ENCODE results near the gene TNFRSF21. TPM values are rescaled to one million over a fixed set of nuclear protein-coding genes. Genes with fewer than 3 reads are reported as not detected.
"Not testable (repeated sequence)": the region's sequence is repeated elsewhere in the genome, so short reads cannot be mapped to it uniquely, and the experiment has no call there.

TNFRSF21 gene
- total RNA-seq, 2 experiments from 2014 or later, result 0.16 to 0.23 TPM

DNA sequence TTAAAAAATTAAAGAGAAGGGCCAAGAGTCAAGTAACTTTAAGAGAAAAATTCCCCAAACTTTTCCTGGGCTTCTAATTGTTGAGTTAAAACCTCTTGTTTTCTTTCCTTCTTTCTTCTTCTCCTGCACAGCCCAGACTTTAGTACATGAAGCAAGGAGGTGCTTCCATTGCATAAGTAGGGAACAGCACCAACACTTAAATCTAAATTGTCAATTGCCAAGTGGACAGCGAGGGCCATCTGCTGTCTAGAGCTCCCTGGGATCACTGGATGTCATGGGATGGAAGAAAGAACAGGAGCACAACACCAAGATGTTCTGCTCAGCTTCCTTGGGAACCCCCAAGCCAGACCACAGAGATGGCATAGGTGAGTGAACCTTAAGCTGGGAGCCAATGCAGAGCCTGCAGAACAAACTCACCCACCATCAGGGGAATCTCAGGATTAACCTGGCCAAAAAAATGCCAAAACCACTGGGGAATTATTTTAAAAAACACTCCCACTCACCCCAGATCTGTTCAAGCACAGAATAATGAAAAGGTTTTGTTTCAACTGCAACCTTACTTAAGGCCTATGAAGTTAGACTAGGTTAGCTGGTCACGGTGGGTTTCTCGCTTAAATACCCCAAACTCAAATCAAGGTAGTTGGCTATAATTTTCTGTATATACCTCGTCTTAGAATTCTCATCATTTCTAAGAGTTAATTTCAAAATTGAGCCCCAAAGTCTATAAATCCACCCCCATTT, 67.8 kb downstream of the TNFRSF21 start:
- DNase-seq (no peak), ATAC-seq (no peak)
- H3K4me3 Mint-ChIP-seq, result no peak overlapping the region
- peak overlapping the region; percentile 48 for H3K27ac Mint-ChIP-seq
- ChIA-PET CTCF (interaction anchor here (1.1 kb wide), 1 partner anchor 72 kb away, joined by 3 read pairs; no protein-coding TSS in a partner anchor), POLR2A (no interaction called here)
- H3K4me1 Mint-ChIP-seq (ENCODE audit: low read depth), result peaks cover 29% of the 10 kb centered on the region
- H3K9me3 Mint-ChIP-seq (ENCODE audit: insufficient read depth), result no peaks in the 10 kb centered on the region
- H3K27me3 Mint-ChIP-seq (ENCODE audit: low read depth), result no peaks in the 10 kb centered on the region
- no peaks in the 10 kb centered on the region for H3K36me3 Mint-ChIP-seq (ENCODE audit: low read depth)

- DNase-seq, result no peak
- no peak overlapping the region for H3K27ac Mint-ChIP-seq
- H3K9me3 Mint-ChIP-seq (ENCODE audit: insufficient read depth), result no peaks in the 10 kb centered on the region
- no peaks in the 10 kb centered on the region for H3K36me3 Mint-ChIP-seq (ENCODE audit: low read depth)
- CTCF ChIA-PET, result no interaction called here
- no peaks in the 10 kb centered on the region for H3K27me3 Mint-ChIP-seq (ENCODE audit: low read depth)
- no peak for ATAC-seq
- H3K4me1 Mint-ChIP-seq (ENCODE audit: low read depth), result peaks cover 20% of the 10 kb centered on the region
- H3K4me3 Mint-ChIP-seq, result no peak overlapping the region
- POLR2A ChIA-PET, result no interaction called here
Measured at GRCh38 chr6:47240277-47240890, 69.3 kb downstream of the TNFRSF21 start.

- Mint-ChIP-seq H3K36me3 (ENCODE audit: low read depth) (no peaks in the 10 kb centered on the region), H3K27ac (no peak overlapping the region), H3K27me3 (ENCODE audit: low read depth) (no peaks in the 10 kb centered on the region), H3K4me3 (no peak overlapping the region), H3K9me3 (ENCODE audit: insufficient read depth) (no peaks in the 10 kb centered on the region), H3K4me1 (ENCODE audit: low read depth) (peaks cover 20% of the 10 kb centered on the region)
- ATAC-seq (no peak), DNase-seq (no peak)
- CTCF ChIA-PET, result no interaction called here
- POLR2A ChIA-PET, result no interaction called here
Measured at GRCh38 chr6:47239546-47239945, 70.2 kb downstream of the TNFRSF21 start.

- Mint-ChIP-seq H3K4me3 (no peak overlapping the region), H3K9me3 (ENCODE audit: insufficient read depth) (no peaks in the 10 kb centered on the region), H3K27ac (no peak overlapping the region), H3K36me3 (ENCODE audit: low read depth) (no peaks in the 10 kb centered on the region), H3K4me1 (ENCODE audit: low read depth) (peaks cover 20% of the 10 kb centered on the region), H3K27me3 (ENCODE audit: low read depth) (no peaks in the 10 kb centered on the region)
- ChIA-PET POLR2A (no interaction called here), CTCF (no interaction called here)
- no peak for DNase-seq
- no peak for ATAC-seq
Measured at GRCh38 chr6:47238456-47238995, 71.2 kb downstream of the TNFRSF21 start.

DNA sequence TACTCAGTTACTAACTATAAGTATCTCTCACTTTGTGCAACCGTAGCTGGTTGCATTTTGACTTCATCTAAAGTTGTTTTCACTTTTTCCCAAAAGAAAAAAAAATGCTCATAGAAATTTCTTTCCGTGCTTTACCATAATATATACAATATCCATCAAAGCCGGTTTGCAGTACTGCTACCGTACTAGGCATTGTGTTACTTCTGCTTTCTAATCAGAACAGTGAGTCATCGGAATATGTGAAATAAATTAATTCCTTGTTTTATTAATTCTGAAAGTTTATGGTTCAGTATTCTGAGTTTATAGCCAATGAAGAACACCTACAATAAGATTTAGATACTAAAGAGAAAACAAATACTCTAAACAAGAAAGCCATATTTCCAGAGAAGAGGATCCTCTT, 72.5 kb downstream of the TNFRSF21 start:
- CTCF ChIA-PET, result no interaction called here
- POLR2A ChIA-PET, result no interaction called here
- DNase-seq, result no peak
- no peak for ATAC-seq
- H3K9me3 Mint-ChIP-seq (ENCODE audit: insufficient read depth), result no peaks in the 10 kb centered on the region
- H3K36me3 Mint-ChIP-seq (ENCODE audit: low read depth), result no peaks in the 10 kb centered on the region
- H3K4me1 Mint-ChIP-seq (ENCODE audit: low read depth), result peaks cover 14% of the 10 kb centered on the region
- no peaks in the 10 kb centered on the region for H3K27me3 Mint-ChIP-seq (ENCODE audit: low read depth)
- no peak overlapping the region for H3K27ac Mint-ChIP-seq
- no peak overlapping the region for H3K4me3 Mint-ChIP-seq

DNA sequence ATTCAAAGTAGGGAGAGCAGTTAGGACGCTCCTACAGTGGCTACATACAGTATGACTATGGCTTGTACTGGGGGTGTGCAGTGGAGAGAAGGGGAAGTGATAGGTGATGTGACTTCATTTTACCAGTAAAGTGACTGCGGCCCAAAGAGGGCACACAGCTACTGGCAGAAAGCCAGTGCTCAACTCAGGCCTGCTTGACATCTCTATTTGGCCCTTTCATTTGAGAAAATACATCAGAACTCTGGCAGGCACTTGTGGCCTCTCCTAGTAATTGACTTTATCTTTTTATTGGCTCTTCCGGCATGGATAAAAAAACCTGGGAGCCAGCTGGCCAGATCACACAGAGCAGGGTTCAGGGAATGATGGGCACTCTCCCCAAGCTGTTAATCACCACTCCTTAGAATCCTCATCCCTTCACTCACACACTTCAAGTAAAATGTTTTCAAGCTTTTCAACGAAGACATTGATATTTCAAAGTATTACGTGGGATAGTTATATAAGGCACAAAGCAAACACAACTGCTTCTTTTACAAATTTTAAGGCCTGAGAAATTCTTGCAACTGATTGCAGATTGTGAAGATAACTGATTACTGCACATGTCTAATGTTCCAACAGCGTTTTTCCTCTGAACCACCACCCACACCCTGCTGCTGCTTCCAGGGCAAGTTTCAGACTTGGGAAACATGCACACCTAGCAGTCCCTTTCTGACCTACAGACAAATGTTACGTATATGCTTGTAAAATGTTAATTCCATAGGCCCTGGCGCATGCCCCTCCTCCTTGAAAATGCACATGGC, 73.5 kb downstream of the TNFRSF21 start:
- Mint-ChIP-seq H3K27ac (no peak overlapping the region), H3K4me1 (ENCODE audit: low read depth) (peaks cover 8% of the 10 kb centered on the region), H3K27me3 (ENCODE audit: low read depth) (no peaks in the 10 kb centered on the region), H3K9me3 (ENCODE audit: insufficient read depth) (no peaks in the 10 kb centered on the region), H3K36me3 (ENCODE audit: low read depth) (no peaks in the 10 kb centered on the region), H3K4me3 (no peak overlapping the region)
- DNase-seq, result no peak
- CTCF ChIA-PET, result no interaction called here
- POLR2A ChIA-PET, result no interaction called here
- no peak for ATAC-seq

- H3K27ac Mint-ChIP-seq, result no peak overlapping the region
- no peaks in the 10 kb centered on the region for H3K27me3 Mint-ChIP-seq (ENCODE audit: low read depth)
- CTCF ChIA-PET, result no interaction called here
- H3K36me3 Mint-ChIP-seq (ENCODE audit: low read depth), result no peaks in the 10 kb centered on the region
- POLR2A ChIA-PET, result no interaction called here
- no peak overlapping the region for H3K4me3 Mint-ChIP-seq
- no peaks in the 10 kb centered on the region for H3K9me3 Mint-ChIP-seq (ENCODE audit: insufficient read depth)
- ATAC-seq (no peak), DNase-seq (no peak)
- peaks cover 8% of the 10 kb centered on the region for H3K4me1 Mint-ChIP-seq (ENCODE audit: low read depth)
Measured at GRCh38 chr6:47235421-47235820, 74.3 kb downstream of the TNFRSF21 start.

- CTCF ChIA-PET, result no interaction called here
- POLR2A ChIA-PET, result interaction anchor here (0.7 kb wide), 1 partner anchor 24 kb away, joined by 4 read pairs; no protein-coding TSS in a partner anchor
Measured at GRCh38 chr6:47234266-47234933, 75.3 kb downstream of the TNFRSF21 start.

DNA sequence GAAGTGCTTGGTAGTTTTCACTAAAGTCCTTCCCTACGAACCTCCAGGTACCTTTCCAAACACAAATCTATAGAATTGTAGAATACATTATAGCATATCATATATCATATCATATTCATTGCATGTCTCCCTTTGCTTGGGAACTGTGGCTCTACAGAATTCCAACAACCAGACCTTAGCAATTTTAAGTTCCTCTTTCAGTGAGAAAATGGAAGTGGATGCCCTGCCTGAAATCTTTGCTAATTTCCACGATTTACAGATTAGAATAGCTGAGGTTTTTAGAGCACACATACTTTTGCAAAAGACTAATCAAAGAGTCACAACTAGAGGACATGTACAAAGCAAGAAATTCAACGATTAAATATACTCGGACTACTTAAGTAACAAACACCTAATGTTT, 78.6 kb downstream of the TNFRSF21 start:
- H3K36me3 Mint-ChIP-seq (ENCODE audit: low read depth), result no peaks in the 10 kb centered on the region
- no peaks in the 10 kb centered on the region for H3K4me1 Mint-ChIP-seq (ENCODE audit: low read depth)
- DNase-seq (no peak), ATAC-seq (no peak)
- H3K4me3 Mint-ChIP-seq, result no peak overlapping the region
- ChIA-PET POLR2A (no interaction called here), CTCF (no interaction called here)
- no peaks in the 10 kb centered on the region for H3K9me3 Mint-ChIP-seq (ENCODE audit: insufficient read depth)
- no peak overlapping the region for H3K27ac Mint-ChIP-seq
- no peaks in the 10 kb centered on the region for H3K27me3 Mint-ChIP-seq (ENCODE audit: low read depth)

More at GRCh38 chr6:47234266-47234933, 75.3 kb downstream of the TNFRSF21 start:
- H3K4me1 Mint-ChIP-seq (ENCODE audit: low read depth), result peaks cover 2% of the 10 kb centered on the region
- no peak overlapping the region for H3K27ac Mint-ChIP-seq
- H3K27me3 Mint-ChIP-seq (ENCODE audit: low read depth), result no peaks in the 10 kb centered on the region
- H3K36me3 Mint-ChIP-seq (ENCODE audit: low read depth), result no peaks in the 10 kb centered on the region
- ATAC-seq, result no peak
- DNase-seq, result no peak
- H3K4me3 Mint-ChIP-seq, result no peak overlapping the region
- H3K9me3 Mint-ChIP-seq (ENCODE audit: insufficient read depth), result no peaks in the 10 kb centered on the region

- Mint-ChIP-seq H3K27ac (no peak overlapping the region), H3K36me3 (ENCODE audit: low read depth) (no peaks in the 10 kb centered on the region), H3K27me3 (ENCODE audit: low read depth) (no peaks in the 10 kb centered on the region), H3K4me1 (ENCODE audit: low read depth) (no peaks in the 10 kb centered on the region), H3K9me3 (ENCODE audit: insufficient read depth) (no peaks in the 10 kb centered on the region), H3K4me3 (no peak overlapping the region)
- no peak for DNase-seq
- CTCF ChIA-PET, result no interaction called here
- POLR2A ChIA-PET, result no interaction called here
- ATAC-seq, result no peak
Measured at GRCh38 chr6:47230579-47230978, 79.1 kb downstream of the TNFRSF21 start.

- Mint-ChIP-seq H3K27me3 (ENCODE audit: low read depth) (peaks cover 1% of the 10 kb centered on the region), H3K27ac (no peak overlapping the region), H3K9me3 (ENCODE audit: insufficient read depth) (no peaks in the 10 kb centered on the region), H3K36me3 (ENCODE audit: low read depth) (no peaks in the 10 kb centered on the region), H3K4me1 (ENCODE audit: low read depth) (no peaks in the 10 kb centered on the region), H3K4me3 (no peak overlapping the region)
- DNase-seq, result no peak
- no peak for ATAC-seq
- CTCF ChIA-PET, result no interaction called here
- POLR2A ChIA-PET, result no interaction called here
Measured at GRCh38 chr6:47229255-47229654, 80.5 kb downstream of the TNFRSF21 start.

DNA sequence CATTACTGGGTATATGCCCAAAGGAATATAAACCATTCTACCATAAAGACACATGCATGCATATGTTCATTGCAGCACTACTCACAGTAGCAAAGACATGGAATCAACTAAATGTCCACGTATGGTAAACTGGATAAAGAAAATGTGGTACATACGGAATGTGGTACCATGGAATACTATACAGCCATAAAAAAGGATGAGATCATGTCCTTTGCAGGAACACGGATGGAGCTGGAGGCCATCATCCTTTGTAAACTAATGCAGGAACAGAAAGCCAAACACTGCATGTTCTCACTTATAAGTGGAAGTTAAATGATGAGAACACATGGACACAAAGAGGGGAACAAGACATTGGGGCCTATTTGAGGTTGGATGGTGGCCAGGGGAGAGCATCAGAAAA, 81.6 kb downstream of the TNFRSF21 start:
- POLR2A ChIA-PET; DNase-seq; ATAC-seq; H3K9me3 Mint-ChIP-seq (ENCODE audit: insufficient read depth); H3K36me3 Mint-ChIP-seq (ENCODE audit: low read depth); H3K4me1 Mint-ChIP-seq (ENCODE audit: low read depth); H3K27me3 Mint-ChIP-seq (ENCODE audit: low read depth); H3K4me3 Mint-ChIP-seq; CTCF ChIA-PET; H3K27ac Mint-ChIP-seq: not testable (repeated sequence)

All from activated CD8-positive, alpha-beta T cell treated with anti-CD3 and anti-CD28 coated beads, Interleukin-2, amount 10 ng/mL, durations not matched to agents 7 days and 5 days (primary cell).